C1 segment of cervical spinal cord (tissue), 14 donors: ENCODE data around the gene ZNF786.
"Not testable (repeated sequence)": the region's sequence is repeated elsewhere in the genome, so short reads cannot be mapped to it uniquely, and the experiment has no call there.

Experiments
- DNase-seq, 14 donors: peaks; one replicate each; lab custom pipeline; 2025; lab: John Stamatoyannopoulos, UW

The ZNF786 gene

GRCh38 chr7:149090397-149091195 is at the start of gene ZNF786:
Gene ZNF786 (minus strand): TSS chr7:149090718. CDS start chr7:149090640, 78 bp downstream.
- DNase-seq: peak; percentile 64 to 92 (median 82)

GRCh38 chr7:149136118-149136517 is 45.6 kb upstream of the ZNF786 start:
- no peak for DNase-seq

- DNase-seq: no peak
These were observed 42.7 kb upstream of the ZNF786 start for GRCh38 chr7:149133028-149133710.

GRCh38 chr7:149130572-149131198 is 40.2 kb upstream of the ZNF786 start:
- no peak for DNase-seq

- peak in 13 of 14 donors; percentile 57 to 87 (median 72) for DNase-seq
These were observed 36.2 kb upstream of the ZNF786 start for GRCh38 chr7:149126662-149127266.

- DNase-seq: peak; percentile 55 to 96 (median 89)
These were observed 35.5 kb upstream of the ZNF786 start, which contains the start of gene ZNF425 for GRCh38 chr7:149125863-149126661. Gene ZNF425 (minus strand): TSS chr7:149126324. CDS start chr7:149126213, 111 bp downstream.

GRCh38 chr7:149125189-149125862 is 34.8 kb upstream of the ZNF786 start:
- peak in 4 of 14 donors; percentile 11 to 56 (median 38) for DNase-seq

GRCh38 chr7:149109969-149110368 is 19.5 kb upstream of the ZNF786 start:
- DNase-seq: no peak

- DNase-seq: no peak
These were observed 14.2 kb upstream of the ZNF786 start for GRCh38 chr7:149104749-149105148.

GRCh38 chr7:149104214-149104613 is 13.7 kb upstream of the ZNF786 start:
- DNase-seq: no peak

GRCh38 chr7:149103424-149103823 is 12.9 kb upstream of the ZNF786 start:
- no peak for DNase-seq

- DNase-seq: no peak
These were observed 12.1 kb upstream of the ZNF786 start for GRCh38 chr7:149102666-149103065.

GRCh38 chr7:149100821-149101220 is 10.3 kb upstream of the ZNF786 start:
- no peak for DNase-seq

- DNase-seq: no peak
These were observed 8.5 kb upstream of the ZNF786 start for GRCh38 chr7:149099058-149099457.

GRCh38 chr7:149097088-149097487 is 6.6 kb upstream of the ZNF786 start:
- no peak for DNase-seq

GRCh38 chr7:149093228-149093627 is 2.7 kb upstream of the ZNF786 start:
- DNase-seq: no peak

GRCh38 chr7:149092244-149092643 is 1.7 kb upstream of the ZNF786 start:
- not testable (repeated sequence) for DNase-seq

GRCh38 chr7:149087376-149087775 is 3.1 kb downstream of the ZNF786 start:
- no peak for DNase-seq

- DNase-seq: no peak
These were observed 4.7 kb downstream of the ZNF786 start for GRCh38 chr7:149085866-149086265.

GRCh38 chr7:149084407-149084806 is 6.1 kb downstream of the ZNF786 start:
- DNase-seq: no peak
